Jurkat, Clone E6-1 (cell line): ENCODE measurements around the gene SRRM2.

Experiments used
- DNase-seq: peaks from one replicate; pipeline ENCODE4 v3.0.0-alpha.2; 2011; ENCODE audit warnings: low read depth, low spot score
- H3K4me3 ChIP-seq: 2 replicates; pipeline ENCODE4 v1.5.1; 2011; ENCODE audit warnings: mild to moderate bottlenecking, low read length, control low read depth, moderate library complexity

Gene SRRM2

GRCh38 chr16:2810651-2811050, 58.2 kb downstream of the SRRM2 start:
- no peak for DNase-seq
- H3K4me3 ChIP-seq, result no peak overlapping the region

DNA sequence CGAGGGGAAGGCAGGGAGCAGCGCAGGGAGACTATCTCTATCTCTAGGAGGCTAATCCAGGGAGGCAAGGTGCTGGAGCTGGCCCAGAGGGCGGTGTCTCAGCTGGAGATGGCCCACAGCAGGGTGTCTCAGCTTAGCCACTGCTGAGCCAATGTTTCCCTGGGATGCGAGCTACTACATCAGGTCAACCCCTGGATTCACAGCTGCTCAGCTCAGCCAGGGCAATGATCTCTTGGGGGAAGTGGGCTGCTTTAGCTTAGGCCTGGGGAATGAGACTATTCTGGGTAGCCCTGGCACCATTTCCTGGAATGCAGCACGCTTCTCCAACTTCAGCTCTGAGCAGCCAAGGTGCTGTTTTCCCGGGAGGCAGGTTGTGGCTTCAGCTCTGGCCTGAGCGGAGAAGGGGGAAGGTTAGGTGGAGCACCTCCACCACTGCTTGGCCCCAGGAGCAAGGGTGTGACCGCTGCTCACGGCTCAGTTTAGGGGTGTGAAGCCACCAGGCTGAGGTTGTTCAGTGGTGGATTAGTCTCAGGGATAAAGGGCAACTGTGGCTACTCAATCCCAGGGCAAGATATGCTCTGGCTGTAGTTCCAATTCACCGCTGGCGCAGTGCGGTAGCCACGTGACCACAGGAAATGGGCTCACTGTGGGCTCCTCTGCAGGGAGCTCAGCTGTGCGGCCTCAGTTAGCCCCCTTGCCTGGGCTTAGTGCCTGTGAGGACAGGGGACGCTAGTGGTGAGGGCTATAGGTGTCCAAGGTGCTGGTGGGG, 59.4 kb downstream of the SRRM2 start:
- no peak overlapping the region for H3K4me3 ChIP-seq
- no peak for DNase-seq

DNA sequence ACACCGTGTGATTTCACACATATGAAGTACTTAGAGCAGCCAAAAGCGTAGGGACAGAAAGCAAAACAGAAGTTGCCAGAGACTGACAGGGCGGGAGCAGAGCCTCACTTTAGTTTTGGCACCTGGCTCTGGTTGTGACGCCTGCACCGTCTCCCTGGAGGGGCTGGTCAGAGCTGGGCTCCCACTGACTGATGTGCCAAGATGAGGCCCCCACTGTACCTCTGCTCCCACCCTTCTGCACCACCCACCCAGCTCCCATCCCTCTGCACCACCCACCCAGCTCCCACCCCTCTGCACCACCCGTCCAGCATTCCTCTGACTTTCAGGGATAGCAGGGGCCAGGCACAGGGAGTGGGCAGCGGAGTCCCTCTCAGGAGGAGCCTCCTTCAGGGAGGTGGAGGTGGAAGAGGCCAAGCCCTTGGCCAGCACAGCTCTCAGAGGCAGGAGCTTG, 61.4 kb downstream of the SRRM2 start:
- H3K4me3 ChIP-seq, result no peak overlapping the region
- DNase-seq, result no peak

DNA sequence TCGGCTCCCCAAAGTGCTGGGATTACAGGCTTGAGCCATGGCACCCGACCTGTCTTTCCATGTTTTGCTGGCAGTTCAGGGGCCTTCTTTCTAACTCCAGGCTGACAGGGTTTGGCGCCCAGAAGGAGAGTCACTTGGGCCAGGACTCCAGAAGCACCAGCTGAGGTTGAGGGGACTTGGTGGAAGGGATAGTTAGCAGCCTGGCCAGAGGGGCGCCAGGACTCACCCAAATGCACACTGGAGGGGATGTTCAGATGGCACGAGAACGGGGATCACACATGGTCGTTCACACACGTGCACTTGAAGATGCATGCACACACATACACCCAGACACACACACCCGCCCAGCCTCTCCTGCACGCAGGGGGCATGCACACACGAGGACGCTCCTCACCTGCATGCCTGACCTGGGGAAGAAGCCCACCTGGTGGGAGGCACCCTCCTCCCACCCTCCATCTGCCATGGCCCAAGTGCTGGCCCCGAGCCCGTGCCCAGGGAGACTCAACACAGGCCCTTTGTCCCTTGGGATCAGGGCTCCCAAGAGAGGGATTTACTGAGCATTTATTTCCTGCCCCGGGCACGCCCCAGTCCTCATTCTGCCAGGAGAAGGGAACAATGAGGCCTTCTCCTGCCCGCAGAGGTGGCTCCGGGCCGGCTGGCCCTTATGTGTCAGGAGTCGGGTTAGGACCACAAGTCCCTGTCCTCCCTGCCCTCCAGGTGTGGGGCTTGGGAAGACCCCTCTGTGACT, 62.3 kb downstream of the SRRM2 start:
- H3K4me3 ChIP-seq, result no peak overlapping the region
- DNase-seq, result no peak

DNA sequence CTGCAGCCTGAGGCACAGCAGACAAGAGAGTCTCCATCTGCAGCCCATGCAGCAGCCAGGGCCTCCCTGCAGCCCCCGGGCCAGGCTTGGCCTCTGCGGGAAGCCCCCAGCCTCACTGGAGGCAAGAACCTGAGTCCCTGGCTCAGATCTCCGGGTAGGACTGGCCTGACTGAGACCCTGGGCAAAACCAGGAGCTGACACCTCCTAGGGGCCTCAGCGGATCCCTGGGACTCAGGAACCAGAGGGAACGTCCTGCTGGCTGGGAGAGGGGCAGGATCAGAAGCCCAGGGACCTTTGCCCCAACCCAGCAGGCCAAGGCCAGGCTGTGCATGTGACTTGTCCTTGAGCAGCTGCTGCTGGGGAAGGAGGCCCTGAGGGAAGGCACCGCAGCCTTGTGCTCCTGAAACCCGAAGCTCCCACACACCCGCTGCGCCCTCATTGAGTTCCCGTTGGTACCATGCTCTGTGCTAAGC, 62.9 kb downstream of the SRRM2 start:
- DNase-seq, result no peak
- H3K4me3 ChIP-seq, result no peak overlapping the region

DNA sequence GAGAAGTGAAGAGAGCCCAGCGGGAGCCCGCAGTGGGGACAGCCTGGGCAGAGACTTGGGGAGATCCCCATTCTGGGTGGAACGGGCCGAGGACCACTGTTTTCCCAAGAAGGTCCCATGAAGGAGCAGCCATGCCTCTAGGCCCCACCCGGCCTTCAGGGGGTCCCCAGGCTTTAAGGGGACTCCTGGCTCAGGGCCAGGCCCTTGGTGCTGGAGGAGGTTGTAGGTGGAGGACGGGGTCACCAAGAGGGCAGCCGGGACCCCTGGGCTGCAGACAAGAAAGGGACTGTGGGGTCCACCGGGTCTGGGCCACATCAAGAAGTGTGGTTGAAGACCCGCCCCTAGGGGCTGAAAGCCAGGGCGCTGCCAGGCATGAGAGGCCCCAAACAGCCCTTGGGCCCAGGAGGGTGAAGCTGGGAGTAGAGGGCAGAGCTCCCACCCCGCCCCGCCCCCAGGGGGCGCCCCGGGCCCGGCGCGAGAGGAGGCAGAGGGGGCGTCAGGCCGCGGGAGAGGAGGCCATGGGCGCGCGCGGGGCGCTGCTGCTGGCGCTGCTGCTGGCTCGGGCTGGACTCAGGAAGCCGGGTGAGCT, 64.4 kb downstream of the SRRM2 start, which contains the start of gene PRSS21:
Gene PRSS21 (plus strand): TSS at position 487 of the 589 bp plus-strand sequence. CDS start 32 bp downstream, at position 519.
- no peak for DNase-seq
- no peak within 1 kb of the TSS for H3K4me3 ChIP-seq

DNA sequence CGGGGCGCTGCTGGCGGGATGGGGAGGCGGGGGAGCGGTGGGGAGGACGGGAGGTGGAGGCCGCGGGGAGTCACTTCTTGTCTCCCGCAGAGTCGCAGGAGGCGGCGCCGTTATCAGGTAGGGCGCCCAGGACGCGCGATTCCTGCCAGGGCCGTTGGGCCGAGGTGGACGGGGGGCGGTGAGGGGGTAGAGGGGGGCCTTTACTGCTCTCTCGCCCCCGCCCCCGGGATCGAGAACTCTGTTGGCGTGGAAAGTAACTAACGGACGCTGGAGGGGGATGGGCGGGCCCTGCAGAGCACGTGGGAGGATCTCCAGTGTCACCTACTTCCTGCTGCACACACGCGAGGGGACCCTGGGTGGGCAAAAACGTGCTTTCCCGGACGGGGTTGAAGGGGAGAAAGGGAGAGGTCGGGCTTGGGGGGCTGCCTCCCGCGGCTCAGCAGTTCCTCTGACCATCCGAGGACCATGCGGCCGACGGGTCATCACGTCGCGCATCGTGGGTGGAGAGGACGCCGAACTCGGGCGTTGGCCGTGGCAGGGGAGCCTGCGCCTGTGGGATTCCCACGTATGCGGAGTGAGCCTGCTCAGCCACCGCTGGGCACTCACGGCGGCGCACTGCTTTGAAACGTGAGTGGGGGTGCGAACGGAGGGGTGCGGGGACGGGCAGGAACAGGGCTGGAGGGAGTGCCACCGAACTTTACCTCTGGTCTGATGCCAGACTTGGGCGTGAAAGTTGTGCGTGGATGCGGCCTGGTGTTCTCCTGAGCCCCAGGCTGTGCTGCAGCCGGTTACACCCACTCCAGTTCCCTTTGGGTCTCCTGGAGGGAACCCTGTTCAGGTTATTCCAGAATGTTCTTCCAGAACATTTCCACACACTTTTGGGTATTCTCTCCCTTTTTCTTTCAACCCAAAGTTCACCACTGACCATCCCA, 65.2 kb downstream of the SRRM2 start:
- DNase-seq, result no peak
- no peak overlapping the region for H3K4me3 ChIP-seq

DNA sequence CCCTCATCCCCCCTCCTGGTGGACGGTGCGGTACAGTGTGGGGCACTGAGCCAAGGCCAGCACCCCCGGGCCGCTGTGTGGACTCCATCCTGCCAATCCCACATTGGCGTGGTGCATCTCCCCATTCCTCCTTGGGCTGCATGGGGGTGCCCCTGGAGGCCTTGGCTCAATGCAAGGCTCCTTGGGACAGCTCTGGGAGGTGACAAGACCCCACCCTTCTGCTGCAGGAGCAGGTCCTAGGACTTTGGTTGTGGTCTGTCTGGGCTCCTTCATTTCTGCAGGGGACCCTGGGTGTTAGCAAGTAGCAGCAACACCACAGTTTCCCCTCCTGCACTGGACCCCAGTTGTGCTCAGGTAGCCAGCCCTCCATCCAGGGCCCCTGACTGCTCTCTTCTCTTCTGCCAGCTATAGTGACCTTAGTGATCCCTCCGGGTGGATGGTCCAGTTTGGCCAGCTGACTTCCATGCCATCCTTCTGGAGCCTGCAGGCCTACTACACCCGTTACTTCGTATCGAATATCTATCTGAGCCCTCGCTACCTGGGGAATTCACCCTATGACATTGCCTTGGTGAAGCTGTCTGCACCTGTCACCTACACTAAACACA, 65.9 kb downstream of the SRRM2 start:
- no peak for DNase-seq
- H3K4me3 ChIP-seq, result no peak overlapping the region

- DNase-seq, result no peak
- no peak overlapping the region for H3K4me3 ChIP-seq
These were observed 66.9 kb downstream of the SRRM2 start for GRCh38 chr16:2819179-2819938.

- DNase-seq, result no peak
- H3K4me3 ChIP-seq, result no peak overlapping the region
These were observed 67.7 kb downstream of the SRRM2 start for GRCh38 chr16:2819939-2820835.
